Mesothelial cell of epicardium (in vitro differentiated cells): ENCODE data around the gene IL2. TPM values are rescaled to one million over a fixed set of nuclear protein-coding genes. Genes with fewer than 3 reads are reported as not detected.

Source experiments
- DNase-seq, 2 experiments: peaks; one replicate each; pipeline ENCODE4 v3.0.0; 2021; ENCODE audit warnings: low spot score in 2 of 2; ENCODE audit not compliant: unreplicated experiment in 2 of 2
- H3K27ac Mint-ChIP-seq: 2 replicates; pipeline ENCODE4 v1.8.0; 2021; ENCODE audit warnings: mixed read lengths
- H3K27me3 Mint-ChIP-seq: 2 replicates; pipeline ENCODE4 v1.8.0; 2021; ENCODE audit warnings: low read depth, mixed read lengths
- H3K36me3 Mint-ChIP-seq: 2 replicates; pipeline ENCODE4 v1.8.0; 2021; ENCODE audit warnings: mixed read lengths
- H3K4me1 Mint-ChIP-seq: 2 replicates; pipeline ENCODE4 v1.8.0; 2021; ENCODE audit warnings: mixed read lengths
- H3K4me3 Mint-ChIP-seq: 2 replicates; pipeline ENCODE4 v1.8.0; 2021; ENCODE audit warnings: mild to moderate bottlenecking, moderate library complexity, mixed read lengths
- H3K9me3 Mint-ChIP-seq: 2 replicates; pipeline ENCODE4 v1.8.0; 2021; ENCODE audit warnings: mixed read lengths
- CTCF ChIP-seq: fragments of 200-600 bp; sonication (generic); IDR thresholded peaks from one replicate; pipeline ENCODE4 v1.5.0; 2021; ENCODE audit warnings: antibody characterized with exemption; ENCODE audit not compliant: unreplicated experiment
- total RNA-seq: library from RNA; stranded (reverse); gene quantifications from 3 replicates; pipeline ENCODE4 v1.2.1, GENCODE V29; 2021

IL2 gene
- not detected in 3 replicates for total RNA-seq

GRCh38 chr4:122456231-122457116 is at the start of gene IL2:
TSS of gene IL2 (minus strand) at chr4:122456725. CDS start at chr4:122456440, 285 bp downstream.
- no peaks in the 10 kb centered on the region for H3K9me3 Mint-ChIP-seq
- H3K4me3 Mint-ChIP-seq, result no peak within 1 kb of the TSS
- H3K27ac Mint-ChIP-seq, result no peak within 1 kb of the TSS
- no peak for TF ChIP-seq CTCF
- no peak for DNase-seq
- no peaks in the 10 kb centered on the region for H3K27me3 Mint-ChIP-seq
- H3K4me1 Mint-ChIP-seq, result no peaks in the 10 kb centered on the region
- no peaks in the 10 kb centered on the region for H3K36me3 Mint-ChIP-seq

GRCh38 chr4:122503214-122503613 is 46.7 kb upstream of the IL2 start:
- DNase-seq, result no peak
- H3K27me3 Mint-ChIP-seq, result no peaks in the 10 kb centered on the region
- H3K4me1 Mint-ChIP-seq, result no peaks in the 10 kb centered on the region
- H3K36me3 Mint-ChIP-seq, result no peaks in the 10 kb centered on the region
- no peak for TF ChIP-seq CTCF
- no peak overlapping the region for H3K4me3 Mint-ChIP-seq
- H3K9me3 Mint-ChIP-seq, result peaks cover 3% of the 10 kb centered on the region
- H3K27ac Mint-ChIP-seq, result no peak overlapping the region

- H3K9me3 Mint-ChIP-seq, result peaks cover 7% of the 10 kb centered on the region
- H3K27me3 Mint-ChIP-seq, result no peaks in the 10 kb centered on the region
- no peak overlapping the region for H3K27ac Mint-ChIP-seq
- no peaks in the 10 kb centered on the region for H3K4me1 Mint-ChIP-seq
- no peak for DNase-seq
- no peak overlapping the region for H3K4me3 Mint-ChIP-seq
- no peaks in the 10 kb centered on the region for H3K36me3 Mint-ChIP-seq
- TF ChIP-seq CTCF, result no peak
Observed at GRCh38 chr4:122500852-122501501, 44.5 kb upstream of the IL2 start.

- no peak for TF ChIP-seq CTCF
- no peak overlapping the region for H3K27ac Mint-ChIP-seq
- peaks cover 45% of the 10 kb centered on the region for H3K9me3 Mint-ChIP-seq
- H3K4me1 Mint-ChIP-seq, result no peaks in the 10 kb centered on the region
- peaks cover 2% of the 10 kb centered on the region for H3K36me3 Mint-ChIP-seq
- H3K27me3 Mint-ChIP-seq, result no peaks in the 10 kb centered on the region
- no peak overlapping the region for H3K4me3 Mint-ChIP-seq
- no peak for DNase-seq
Observed at GRCh38 chr4:122489061-122489460, 32.5 kb upstream of the IL2 start.

GRCh38 chr4:122483481-122483880 is 27.0 kb upstream of the IL2 start:
- no peaks in the 10 kb centered on the region for H3K27me3 Mint-ChIP-seq
- TF ChIP-seq CTCF, result no peak
- DNase-seq, result no peak
- peaks cover 13% of the 10 kb centered on the region for H3K9me3 Mint-ChIP-seq
- peaks cover 24% of the 10 kb centered on the region for H3K4me1 Mint-ChIP-seq
- no peak overlapping the region for H3K27ac Mint-ChIP-seq
- H3K36me3 Mint-ChIP-seq, result no peaks in the 10 kb centered on the region
- no peak overlapping the region for H3K4me3 Mint-ChIP-seq
